Epithelial cell of esophagus (primary cell): ENCODE results near the gene PASK.

Source experiments
- DNase-seq: peaks from one replicate; pipeline ENCODE4 v3.0.0; 2010; ENCODE audit warnings: low read depth
- H3K4me3 ChIP-seq: 2 replicates; pipeline ENCODE4 v1.5.1; 2011; ENCODE audit warnings: mild to moderate bottlenecking, low read length, control low read depth
- TF ChIP-seq, protein P1 (sequence below): IDR thresholded peaks from 2 replicates; pipeline ENCODE4 v1.5.1; 2011; ENCODE audit warnings: low read depth, mild to moderate bottlenecking, low read length, control low read depth, inconsistent platforms; ENCODE audit not compliant: insufficient read depth; ENCODE audit errors: missing control alignments

Gene PASK

DNA sequence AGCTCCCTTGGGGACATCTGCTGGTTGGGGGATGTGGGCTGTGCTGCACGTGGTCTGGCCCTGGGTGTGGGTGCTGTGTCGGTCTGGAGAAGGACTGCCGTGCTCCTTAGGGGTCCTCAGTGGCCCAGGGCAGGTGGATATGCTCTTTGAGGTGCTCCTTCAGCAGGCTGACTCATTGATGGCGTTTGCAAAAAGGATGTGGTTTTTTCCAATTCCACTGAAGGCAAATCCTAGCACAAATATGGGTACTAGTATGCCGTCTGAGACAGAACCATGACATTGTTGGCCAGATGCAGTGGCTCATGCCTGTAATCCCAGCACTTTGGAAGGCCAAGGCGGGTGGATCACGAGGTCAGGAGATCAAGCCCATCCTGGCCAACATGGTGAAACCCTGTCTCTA is 4.3 kb upstream of the PASK start:
- no peak overlapping the region for H3K4me3 ChIP-seq
- TF ChIP-seq, protein P1, sequence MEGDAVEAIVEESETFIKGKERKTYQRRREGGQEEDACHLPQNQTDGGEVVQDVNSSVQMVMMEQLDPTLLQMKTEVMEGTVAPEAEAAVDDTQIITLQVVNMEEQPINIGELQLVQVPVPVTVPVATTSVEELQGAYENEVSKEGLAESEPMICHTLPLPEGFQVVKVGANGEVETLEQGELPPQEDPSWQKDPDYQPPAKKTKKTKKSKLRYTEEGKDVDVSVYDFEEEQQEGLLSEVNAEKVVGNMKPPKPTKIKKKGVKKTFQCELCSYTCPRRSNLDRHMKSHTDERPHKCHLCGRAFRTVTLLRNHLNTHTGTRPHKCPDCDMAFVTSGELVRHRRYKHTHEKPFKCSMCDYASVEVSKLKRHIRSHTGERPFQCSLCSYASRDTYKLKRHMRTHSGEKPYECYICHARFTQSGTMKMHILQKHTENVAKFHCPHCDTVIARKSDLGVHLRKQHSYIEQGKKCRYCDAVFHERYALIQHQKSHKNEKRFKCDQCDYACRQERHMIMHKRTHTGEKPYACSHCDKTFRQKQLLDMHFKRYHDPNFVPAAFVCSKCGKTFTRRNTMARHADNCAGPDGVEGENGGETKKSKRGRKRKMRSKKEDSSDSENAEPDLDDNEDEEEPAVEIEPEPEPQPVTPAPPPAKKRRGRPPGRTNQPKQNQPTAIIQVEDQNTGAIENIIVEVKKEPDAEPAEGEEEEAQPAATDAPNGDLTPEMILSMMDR = no peak
- DNase-seq = no peak

DNA sequence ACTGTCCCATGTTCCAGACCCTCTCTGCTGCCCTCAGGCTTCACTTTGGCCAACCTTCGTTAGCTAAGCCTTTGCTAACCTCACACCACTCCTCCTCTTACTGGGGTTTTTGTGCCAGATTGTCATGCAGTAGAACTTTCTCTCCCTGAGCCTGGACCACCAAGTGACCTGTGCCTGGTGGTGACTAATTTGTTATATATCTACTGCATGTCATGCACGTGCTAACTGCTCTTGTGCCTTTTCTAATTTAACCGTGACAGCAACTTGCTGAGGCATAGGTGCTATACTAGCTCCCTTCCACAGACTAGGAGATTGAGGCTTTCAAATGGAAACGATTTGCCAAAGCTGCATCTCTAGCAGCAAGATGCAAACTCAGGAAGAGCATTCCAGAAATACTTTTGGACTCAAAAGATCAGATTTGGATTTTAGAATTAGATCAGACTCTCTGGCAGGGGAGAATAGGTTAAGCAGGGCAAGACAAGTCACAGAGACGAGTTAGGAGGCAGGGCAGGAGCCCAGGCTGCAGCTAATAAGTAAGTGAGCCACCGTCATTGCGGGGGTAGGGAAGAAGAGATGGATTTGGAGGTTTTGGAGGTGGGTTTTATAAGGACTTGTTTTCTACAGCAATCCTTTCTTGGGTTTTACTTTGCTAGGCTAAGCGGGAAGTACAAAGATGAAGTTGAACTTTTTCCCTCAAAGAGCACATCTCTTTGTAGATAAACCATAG is 2.8 kb upstream of the PASK start:
- no peak overlapping the region for H3K4me3 ChIP-seq
- DNase-seq = no peak
- TF ChIP-seq, protein P1 = no peak

DNA sequence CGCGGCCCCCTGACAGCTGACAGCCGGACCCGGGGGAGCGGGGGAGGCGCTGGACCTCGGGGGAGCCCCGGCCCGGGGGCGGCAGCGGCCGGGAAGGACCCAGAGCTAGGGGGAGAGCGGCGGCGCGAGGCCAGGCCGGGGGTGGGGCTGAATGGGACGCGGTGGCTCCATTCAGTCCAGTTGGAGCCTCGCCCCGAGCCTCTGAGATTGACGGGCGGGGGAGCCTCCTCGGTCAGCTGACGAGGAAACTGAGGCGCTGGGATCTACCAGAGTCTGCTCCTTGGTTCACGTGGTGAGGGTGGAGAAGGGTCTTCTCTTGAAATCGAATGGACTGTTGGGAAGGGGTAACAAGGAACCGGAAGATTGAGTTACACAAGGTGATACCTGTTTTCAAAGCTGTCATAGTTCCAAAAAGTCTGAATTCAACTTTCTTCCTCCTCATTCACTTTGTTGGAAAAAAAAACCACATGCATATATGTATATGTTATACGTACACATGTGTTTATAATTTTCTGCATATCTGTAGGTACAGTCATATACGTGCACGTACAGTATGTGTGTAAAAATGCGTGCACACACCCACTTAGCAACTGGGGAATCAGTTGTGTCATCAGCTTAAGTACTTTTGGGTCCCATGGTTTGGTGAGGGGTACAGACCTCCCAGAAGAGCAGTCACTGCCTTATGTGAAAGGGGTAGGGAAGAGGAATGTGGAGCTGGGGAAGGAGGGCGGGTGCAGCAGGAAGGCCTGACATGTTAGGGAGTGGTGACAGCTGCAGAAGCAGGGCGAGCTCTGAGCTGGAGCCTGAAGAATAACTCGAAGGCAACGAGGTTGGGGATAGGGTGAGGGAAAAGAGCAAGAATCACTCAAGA is 1.6 kb upstream of the PASK start:
- TF ChIP-seq, protein P1 = no peak
- H3K4me3 ChIP-seq = peak overlapping the region; percentile 75
- peak; percentile 27 for DNase-seq

DNA sequence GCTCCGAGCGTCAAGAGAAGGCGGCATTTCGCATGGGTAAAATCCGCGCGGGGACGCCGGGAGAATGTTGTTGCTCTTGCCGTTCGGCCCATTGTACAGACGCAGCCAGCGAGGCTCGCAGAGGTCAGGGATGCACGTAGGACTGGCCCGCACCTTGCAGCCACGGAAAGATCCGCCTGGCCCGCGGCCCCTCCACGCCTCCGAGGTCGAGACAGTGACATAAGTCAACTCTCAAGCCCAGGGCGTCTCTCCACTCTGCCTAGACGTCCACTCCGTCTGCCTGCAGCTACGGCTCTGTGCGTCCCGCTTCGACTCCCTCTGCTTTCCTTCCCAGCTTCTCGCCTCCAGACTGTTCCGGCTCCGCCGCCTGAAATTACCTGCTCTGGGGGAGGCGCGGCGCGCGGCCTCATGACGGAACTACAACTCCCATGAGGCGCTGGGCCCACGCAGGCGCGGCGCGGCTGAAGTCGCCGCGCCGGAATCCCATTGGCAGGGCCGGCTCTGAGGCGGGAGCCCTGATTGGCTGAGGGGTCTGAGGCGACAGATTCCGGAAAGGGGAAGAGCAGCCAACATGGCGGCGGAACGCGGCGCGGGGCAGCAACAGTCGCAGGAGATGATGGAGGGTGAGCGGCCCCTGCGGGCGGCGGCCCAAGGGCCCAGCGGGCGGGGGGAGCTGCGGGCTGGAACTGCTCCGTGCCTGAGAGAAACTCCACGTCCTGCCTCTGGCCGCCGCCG is 820 bp upstream of the PASK start, which contains the start of gene PPP1R7:
PPP1R7 (plus strand) TSS at position 543 of the 735 bp plus-strand sequence; CDS start at position 572, 29 bp downstream.
- TF ChIP-seq, protein P1 = no peak
- peak within 1 kb of the TSS; percentile 75 for H3K4me3 ChIP-seq
- peak; percentile 98 for DNase-seq

DNA sequence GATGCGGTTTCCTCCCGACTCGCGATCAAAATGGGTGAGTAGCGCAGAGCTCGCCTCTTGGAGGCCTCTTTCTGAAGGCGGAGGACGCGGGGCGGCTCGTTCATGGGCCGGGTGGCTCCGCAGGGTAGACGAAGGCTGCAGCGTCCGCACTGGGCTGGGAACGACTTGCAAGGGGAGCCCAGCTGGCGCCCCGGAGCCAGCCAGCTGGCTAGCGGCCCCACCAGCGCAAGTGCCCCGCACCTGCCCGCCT is 328 bp upstream of the PASK start:
- no peak for DNase-seq
- H3K4me3 ChIP-seq = peak overlapping the region; percentile 75
- TF ChIP-seq, protein P1 = no peak

DNA sequence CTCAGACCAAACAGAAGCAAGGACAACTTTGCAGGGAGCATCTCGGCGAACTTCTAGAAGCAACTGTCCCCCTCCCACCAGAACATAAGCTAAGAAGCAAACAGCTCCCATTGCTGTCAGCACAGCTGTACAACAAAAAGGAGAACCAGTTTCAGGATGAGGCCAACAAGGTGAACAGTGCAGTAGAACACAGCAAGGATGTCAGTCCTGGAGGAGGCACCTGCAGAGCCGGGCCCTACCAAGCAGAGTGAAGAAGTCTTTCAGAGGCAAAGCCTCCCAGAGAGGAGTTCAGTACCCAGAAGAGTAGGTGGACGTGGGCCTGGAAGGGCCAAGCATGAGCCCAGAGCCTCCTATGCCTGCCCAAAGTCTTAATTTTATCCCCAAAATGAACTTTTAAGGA is 1.0 kb downstream of the PASK start:
- TF ChIP-seq, protein P1 = no peak
- DNase-seq = no peak
- H3K4me3 ChIP-seq = peak overlapping the region; percentile 75
